Skin epidermis (tissue), 12 donors: ENCODE results near the gene CYCS.
A peak's percentile ranks its signal among the peaks of the same experiment; 100 is the strongest.
"Not testable (repeated sequence)": the region's sequence is repeated elsewhere in the genome, so short reads cannot be mapped to it uniquely, and the experiment has no call there.

ENCODE experiments used
- H3K27ac ChIP-seq, 21 experiments: fragments of 200-600 bp; sonication (generic) in 11 of 21; one replicate each; pipeline ENCODE4 v1.5.0; 2020; ENCODE audit warnings: mild to moderate bottlenecking in 3 of 21, inconsistent platforms in 2 of 21, moderate library complexity in 2 of 21
- H3K4me3 ChIP-seq, 7 experiments: fragments of 200-600 bp; sonication (generic) in 2 of 7; one replicate each; pipeline ENCODE4 v1.5.0; 2020; ENCODE audit warnings: inconsistent platforms in 2 of 7, mild to moderate bottlenecking in 2 of 7, moderate library complexity in 1 of 7

Gene CYCS

GRCh38 chr7:25125137-25125946, at the start of gene CYCS:
Gene CYCS, minus strand, starts transcription at chr7:25125260. Its CDS starts 1,141 bp downstream, at chr7:25124119.
- peak within 1 kb of the TSS; percentile 75 to 99 (median 90) for H3K4me3 ChIP-seq
- peak within 1 kb of the TSS; percentile 79 to 99 (median 96) for H3K27ac ChIP-seq

GRCh38 chr7:25173184-25173583, 48.1 kb upstream of the CYCS start:
- Histone ChIP-seq H3K4me3 (no peak overlapping the region), H3K27ac (no peak overlapping the region)

GRCh38 chr7:25171516-25171915, 46.5 kb upstream of the CYCS start:
- Histone ChIP-seq H3K27ac (no peak overlapping the region), H3K4me3 (no peak overlapping the region)

- Histone ChIP-seq H3K27ac (no peak overlapping the region), H3K4me3 (no peak overlapping the region)
These were observed 46.0 kb upstream of the CYCS start for GRCh38 chr7:25171071-25171470.

GRCh38 chr7:25169683-25170082, 44.6 kb upstream of the CYCS start:
- Histone ChIP-seq H3K27ac (no peak overlapping the region), H3K4me3 (no peak overlapping the region)

GRCh38 chr7:25168145-25168544, 43.1 kb upstream of the CYCS start:
- Histone ChIP-seq H3K27ac (no peak overlapping the region), H3K4me3 (no peak overlapping the region)

- H3K27ac ChIP-seq, result no peak overlapping the region
These were observed 42.3 kb upstream of the CYCS start for GRCh38 chr7:25167262-25167843.

GRCh38 chr7:25159983-25160596, 35.0 kb upstream of the CYCS start:
- not testable (repeated sequence) for H3K27ac ChIP-seq, H3K4me3 ChIP-seq

More at GRCh38 chr7:25167262-25167843, 42.3 kb upstream of the CYCS start:
- H3K4me3 ChIP-seq, result no peak overlapping the region

GRCh38 chr7:25158966-25159365, 33.9 kb upstream of the CYCS start:
- no peak overlapping the region for H3K27ac ChIP-seq
- no peak overlapping the region for H3K4me3 ChIP-seq

GRCh38 chr7:25151773-25152172, 26.7 kb upstream of the CYCS start:
- Histone ChIP-seq H3K27ac (no peak overlapping the region), H3K4me3 (no peak overlapping the region)

- Histone ChIP-seq H3K4me3 (no peak overlapping the region), H3K27ac (no peak overlapping the region)
These were observed 24.8 kb upstream of the CYCS start for GRCh38 chr7:25149836-25150235.

GRCh38 chr7:25148772-25149575, 23.9 kb upstream of the CYCS start:
- H3K4me3 ChIP-seq, result no peak overlapping the region
- no peak overlapping the region for H3K27ac ChIP-seq

- H3K27ac ChIP-seq, result no peak overlapping the region
These were observed 18.7 kb upstream of the CYCS start for GRCh38 chr7:25143763-25144162.

GRCh38 chr7:25139536-25139935, 14.5 kb upstream of the CYCS start:
- Histone ChIP-seq H3K4me3 (no peak overlapping the region), H3K27ac (no peak overlapping the region)

More at GRCh38 chr7:25143763-25144162, 18.7 kb upstream of the CYCS start:
- no peak overlapping the region for H3K4me3 ChIP-seq

GRCh38 chr7:25134358-25135010, 9.4 kb upstream of the CYCS start:
- H3K4me3 ChIP-seq, result no peak overlapping the region
- H3K27ac ChIP-seq, result no peak overlapping the region

GRCh38 chr7:25132430-25132829, 7.4 kb upstream of the CYCS start:
- H3K4me3 ChIP-seq, result no peak overlapping the region
- H3K27ac ChIP-seq, result no peak overlapping the region

- Histone ChIP-seq H3K4me3 (no peak overlapping the region), H3K27ac (peak overlapping the region in 1 of 21 experiments; percentile 99)
These were observed 1.7 kb upstream of the CYCS start for GRCh38 chr7:25126751-25127150.

- Histone ChIP-seq H3K4me3 (peak overlapping the region; percentile 75 to 99 (median 90)), H3K27ac (peak overlapping the region; percentile 79 to 99 (median 96))
These were observed 459 bp downstream of the CYCS start for GRCh38 chr7:25124465-25125136.

- no peak overlapping the region for H3K27ac ChIP-seq
- no peak overlapping the region for H3K4me3 ChIP-seq
These were observed 2.7 kb downstream of the CYCS start for GRCh38 chr7:25122373-25122772.
